Stomach (tissue), 9 donors: ENCODE measurements around the gene CERS6. TPM values are rescaled to one million over a fixed set of nuclear protein-coding genes. Genes with fewer than 3 reads are reported as not detected.
A peak's percentile ranks its signal among the peaks of the same experiment; 100 is the strongest.

ENCODE experiments used
- DNase-seq, 2 donors: peaks; one replicate each; pipeline versions ENCODE4 v3.0.0 to v3.0.0-alpha.2; 2013 to 2019
- H3K27ac ChIP-seq, 5 donors: fragments of 200-600 bp in 4 of 5; sonication (generic) in 4 of 5; one replicate each; pipeline ENCODE4 v1.5.1; 2013 to 2019; ENCODE audit warnings: mild to moderate bottlenecking in 1 of 5, moderate library complexity in 1 of 5
- H3K27me3 ChIP-seq, 3 donors: fragments of 200-600 bp; sonication (generic); one replicate each; pipeline ENCODE4 v1.5.1; 2017 to 2019; ENCODE audit warnings: mixed run types in 1 of 3
- H3K36me3 ChIP-seq, 4 donors: fragments of 200-600 bp; sonication (generic); 1 replicate in 3 of 4; 2 replicates in 1 of 4; pipeline ENCODE4 v1.5.1; 2016 to 2019
- H3K4me1 ChIP-seq, 4 donors: fragments of 200-600 bp; sonication (generic); one replicate each; pipeline ENCODE4 v1.5.1; 2016 to 2019
- H3K4me3 ChIP-seq, 4 donors: fragments of 200-600 bp; sonication (generic) in 3 of 4; one replicate each; pipeline ENCODE4 v1.5.1; 2016 to 2019; ENCODE audit warnings: mild to moderate bottlenecking in 1 of 4
- H3K9me3 ChIP-seq, 4 donors: fragments of 200-600 bp; sonication (generic); one replicate each; pipeline ENCODE4 v1.5.1; 2016 to 2019
- EP300 ChIP-seq: sonication (generic); formaldehyde crosslinking; IDR thresholded peaks from one replicate; pipeline ENCODE4 v1.6.1; 2017; ENCODE audit warnings: antibody characterized with exemption
- POLR2A ChIP-seq, 4 donors: fragments of 450-650 bp; IDR thresholded peaks; one replicate each; pipeline ENCODE4 v1.6.1; 2016; ENCODE audit warnings: antibody characterized with exemption in 4 of 4, control low read depth in 2 of 4, mild to moderate bottlenecking in 1 of 4, moderate library complexity in 1 of 4
- POLR2AphosphoS5 ChIP-seq, 3 donors: sonication (generic); formaldehyde crosslinking; IDR thresholded peaks; one replicate each; pipeline ENCODE4 v1.6.1; 2016; ENCODE audit warnings: antibody characterized with exemption in 3 of 3
- WGBS, 5 donors: extraction: QIAGEN DNeasy Blood & Tissue Kit in 3 of 5; methylation state at CpG; one replicate each; pipeline versions ENCODE4 v1.1.5 to v1.1.7; 2013 to 2018; 5-methylcytosine and 5-hydroxymethylcytosine counted together
- intact Hi-C: fragments of 100-400 bp; cut with DNase I; formaldehyde crosslinking; loops from one replicate; pipeline ENCODE4 v1.15.1; 2023; ENCODE audit warnings: low total_unique reads
- polyA plus RNA-seq, 3 donors: library from polyadenylated mRNA; stranded (reverse); fragments of 200-250 nt; gene quantifications; one replicate each; pipeline ENCODE4 v1.2.3, GENCODE V29; 2013
- total RNA-seq, 5 donors: library from RNA; depleted of rRNA; stranded (reverse); fragments of >200 nt; gene quantifications; one replicate each; pipeline versions ENCODE4 v1.1.0 to v1.2.3, GENCODE V29; 2014 to 2016
- TF ChIP-seq, protein P1 (sequence below), 7 experiments: fragments of 450-650 bp in 4 of 7; fragments of 200-600 bp in 3 of 7; sonication (generic) in 3 of 7; IDR thresholded peaks; one replicate each; pipeline ENCODE4 v1.5.1; 2016 to 2019; ENCODE audit warnings: antibody characterized with exemption in 7 of 7, control low read depth in 2 of 7, mild to moderate bottlenecking in 1 of 7
- donor health status: healthy with polysubstance abuse.
- donor health status: Bipolar disorder and iron deficiency.
- donor health status: healthy.

The CERS6 gene
- total and polyA plus RNA-seq, 8 donors: 4.0 to 102 (median 53.2) TPM

DNA sequence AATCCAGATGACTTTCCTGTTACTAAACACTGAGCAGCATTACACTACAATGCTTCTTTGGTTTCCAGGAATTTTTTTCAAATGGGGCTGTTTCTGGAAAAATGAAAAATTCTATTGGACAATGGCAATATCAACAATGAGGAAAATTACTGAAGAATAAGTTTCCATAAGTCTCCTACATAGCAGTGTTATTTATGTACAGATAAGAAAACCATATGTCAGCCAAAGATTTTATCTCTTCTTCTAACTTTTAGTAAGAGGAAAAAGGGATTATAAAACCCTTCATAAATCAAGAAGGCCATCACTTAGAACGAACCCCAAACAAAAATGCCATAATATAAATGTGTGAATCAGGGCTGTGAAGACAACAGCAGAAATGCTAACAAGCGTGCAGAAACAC lies 314.7 kb downstream of the CERS6 start:
- Histone ChIP-seq H3K4me3 (no peak overlapping the region), H3K27ac (no peak overlapping the region), H3K4me1 (peaks cover 0 to 15% (median 3%) of the 10 kb centered on the region in 4 donors), H3K36me3 (peaks cover 0 to 48% (median 34%) of the 10 kb centered on the region in 4 donors), H3K27me3 (no peaks in the 10 kb centered on the region), H3K9me3 (no peaks in the 10 kb centered on the region)
- no peak for DNase-seq
- TF ChIP-seq POLR2AphosphoS5 (IDR thresholded peaks at IDR 0.05): no peak
- intact Hi-C loops: no loop called here
- WGBS, 5 donors: 76 to 82% (median 79%) methylated on average over 2 of the region's 2 CpGs

DNA sequence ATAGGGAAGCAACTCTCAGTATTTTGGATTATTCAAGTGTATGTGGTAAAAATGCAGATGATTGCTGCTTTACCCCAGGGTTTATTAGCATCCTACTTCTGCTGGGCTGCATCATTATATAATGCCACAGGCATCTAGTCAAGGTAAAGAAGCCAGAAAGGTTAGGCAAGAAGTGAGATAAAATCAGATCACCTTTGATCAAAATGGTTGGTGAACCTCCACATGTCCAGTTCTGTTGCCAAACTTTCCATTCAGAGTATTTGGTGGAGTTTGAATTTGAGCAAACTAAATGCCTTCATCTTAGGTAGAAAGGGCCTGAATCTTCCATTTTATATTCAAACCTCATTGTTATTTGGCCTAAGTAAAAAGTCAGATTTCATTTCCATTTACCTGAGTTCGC lies 316.6 kb downstream of the CERS6 start:
- Histone ChIP-seq H3K9me3 (no peaks in the 10 kb centered on the region), H3K4me1 (no peaks in the 10 kb centered on the region), H3K36me3 (peaks cover 0 to 37% (median 26%) of the 10 kb centered on the region in 4 donors), H3K27me3 (no peaks in the 10 kb centered on the region), H3K27ac (no peak overlapping the region), H3K4me3 (no peak overlapping the region)
- no peak for DNase-seq
- TF ChIP-seq POLR2AphosphoS5 (IDR thresholded peaks at IDR 0.05): no peak
- TF ChIP-seq POLR2A (IDR thresholded peaks at IDR 0.05): no peak
- no peak for TF ChIP-seq EP300
- TF ChIP-seq, protein P1, sequence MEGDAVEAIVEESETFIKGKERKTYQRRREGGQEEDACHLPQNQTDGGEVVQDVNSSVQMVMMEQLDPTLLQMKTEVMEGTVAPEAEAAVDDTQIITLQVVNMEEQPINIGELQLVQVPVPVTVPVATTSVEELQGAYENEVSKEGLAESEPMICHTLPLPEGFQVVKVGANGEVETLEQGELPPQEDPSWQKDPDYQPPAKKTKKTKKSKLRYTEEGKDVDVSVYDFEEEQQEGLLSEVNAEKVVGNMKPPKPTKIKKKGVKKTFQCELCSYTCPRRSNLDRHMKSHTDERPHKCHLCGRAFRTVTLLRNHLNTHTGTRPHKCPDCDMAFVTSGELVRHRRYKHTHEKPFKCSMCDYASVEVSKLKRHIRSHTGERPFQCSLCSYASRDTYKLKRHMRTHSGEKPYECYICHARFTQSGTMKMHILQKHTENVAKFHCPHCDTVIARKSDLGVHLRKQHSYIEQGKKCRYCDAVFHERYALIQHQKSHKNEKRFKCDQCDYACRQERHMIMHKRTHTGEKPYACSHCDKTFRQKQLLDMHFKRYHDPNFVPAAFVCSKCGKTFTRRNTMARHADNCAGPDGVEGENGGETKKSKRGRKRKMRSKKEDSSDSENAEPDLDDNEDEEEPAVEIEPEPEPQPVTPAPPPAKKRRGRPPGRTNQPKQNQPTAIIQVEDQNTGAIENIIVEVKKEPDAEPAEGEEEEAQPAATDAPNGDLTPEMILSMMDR (IDR thresholded peaks at IDR 0.05): no peak
- WGBS, 5 donors: 95 to 100% (median 98%) methylated on average over 1 of the region's 1 CpG
- intact Hi-C loops: no loop called here

DNA sequence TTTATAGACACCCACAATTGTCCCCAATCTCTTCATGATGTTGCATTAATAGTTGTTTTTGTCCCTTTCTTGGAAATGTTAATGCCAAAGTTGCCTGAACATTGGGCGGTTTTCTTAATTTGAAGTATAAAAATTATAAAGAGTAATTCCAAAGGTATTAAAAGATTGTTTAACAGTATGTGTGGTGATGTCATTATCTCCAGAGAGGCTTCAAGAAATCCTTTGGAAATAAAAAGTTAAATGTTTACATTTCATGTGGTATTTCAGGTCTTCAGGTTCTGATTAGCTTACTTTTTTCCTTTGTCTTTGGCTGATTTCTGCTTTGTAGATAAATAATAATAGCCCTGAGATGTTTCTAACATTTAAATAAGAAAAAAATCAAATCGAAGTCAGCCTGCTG lies 317.1 kb downstream of the CERS6 start:
- Histone ChIP-seq H3K27ac (no peak overlapping the region), H3K4me3 (no peak overlapping the region), H3K27me3 (no peaks in the 10 kb centered on the region), H3K36me3 (peaks cover 0 to 35% (median 26%) of the 10 kb centered on the region in 4 donors), H3K4me1 (no peaks in the 10 kb centered on the region), H3K9me3 (no peaks in the 10 kb centered on the region)
- TF ChIP-seq EP300 (no peak), POLR2AphosphoS5 (IDR thresholded peaks at IDR 0.05) (no peak), POLR2A (IDR thresholded peaks at IDR 0.05) (no peak)
- TF ChIP-seq, protein P1 (IDR thresholded peaks at IDR 0.05): no peak
- intact Hi-C loops: no loop called here
- 61 to 74% (median 69%) methylated on average over 2 of the region's 2 CpGs for WGBS, 5 donors
- DNase-seq: no peak

DNA sequence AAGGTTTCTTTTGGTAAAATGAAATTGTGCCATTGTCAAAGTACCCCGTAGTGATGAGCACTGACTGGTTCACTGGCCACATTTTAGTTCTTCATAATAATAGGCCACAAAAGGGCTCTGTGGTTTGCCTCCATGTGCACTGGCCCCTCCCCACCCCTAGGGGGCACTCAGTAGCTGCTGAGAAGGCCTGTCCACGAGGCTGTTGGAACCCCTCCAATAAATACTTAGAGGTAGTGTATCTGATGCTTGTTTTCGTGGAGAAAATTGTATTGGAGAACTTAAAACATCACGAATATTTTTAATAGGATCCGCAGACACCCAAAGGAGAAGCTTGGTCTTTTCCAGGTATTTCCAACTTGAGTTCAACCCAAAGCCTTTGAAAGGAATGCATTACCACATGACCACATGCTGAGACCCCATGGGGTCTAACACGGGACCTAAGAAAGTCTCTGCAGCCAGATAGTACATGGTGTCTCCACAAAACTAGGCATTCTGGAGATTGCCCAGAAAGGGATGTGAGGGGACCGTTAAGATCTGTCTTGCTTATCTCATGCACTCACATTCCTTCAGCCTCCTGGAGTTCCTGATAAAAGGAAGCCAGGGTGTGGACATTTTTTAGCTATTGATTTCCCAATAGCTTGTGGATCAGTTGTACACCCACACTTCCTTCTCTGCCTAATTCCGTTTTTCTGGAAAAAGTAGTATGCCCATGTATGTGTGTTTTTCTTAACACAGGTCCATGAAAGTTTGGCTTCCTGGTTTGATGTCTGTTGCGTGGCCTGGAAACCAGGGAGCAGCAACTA lies 317.8 kb downstream of the CERS6 start:
- Histone ChIP-seq H3K4me1 (no peaks in the 10 kb centered on the region), H3K27me3 (no peaks in the 10 kb centered on the region), H3K27ac (no peak overlapping the region), H3K36me3 (peaks cover 0 to 34% (median 22%) of the 10 kb centered on the region in 4 donors), H3K4me3 (no peak overlapping the region), H3K9me3 (no peaks in the 10 kb centered on the region)
- peak; percentile 72 to 74 for DNase-seq
- peak in 2 of 3 donors; percentile 22 to 40 for TF ChIP-seq POLR2AphosphoS5 (IDR thresholded peaks at IDR 0.05)
- TF ChIP-seq POLR2A (IDR thresholded peaks at IDR 0.05): no peak
- TF ChIP-seq, protein P1 (IDR thresholded peaks at IDR 0.05): peak in 5 of 7 experiments; percentile 69 to 84 (median 78)
- intact Hi-C loops: no loop called here
- 50 to 54% (median 50%) methylated on average over 9 of the region's 9 CpGs for WGBS, 5 donors

DNA sequence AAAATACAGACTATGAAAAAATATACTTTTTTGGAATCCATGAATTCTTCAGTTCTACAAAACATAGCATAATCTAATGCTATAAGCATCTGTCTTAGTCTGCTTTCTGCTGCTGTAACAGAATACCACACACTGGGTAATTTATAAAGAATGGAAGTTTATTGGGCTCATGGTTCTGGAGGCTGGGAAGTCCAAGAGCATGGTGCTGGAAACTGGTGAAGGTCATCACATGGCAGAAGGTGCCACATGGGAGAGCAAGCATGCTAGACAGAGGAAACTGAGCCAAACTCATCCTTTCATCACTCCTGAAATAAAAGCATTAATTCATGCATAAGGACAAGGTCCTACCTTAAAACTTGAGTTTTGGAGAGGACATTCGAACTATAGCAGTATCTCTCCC lies 319.8 kb downstream of the CERS6 start:
- TF ChIP-seq POLR2AphosphoS5 (IDR thresholded peaks at IDR 0.05) (no peak), EP300 (no peak), POLR2A (IDR thresholded peaks at IDR 0.05) (no peak)
- TF ChIP-seq, protein P1 (IDR thresholded peaks at IDR 0.05): no peak
- intact Hi-C loops: no loop called here
- peaks cover 0 to 4% (median 3%) of the 10 kb centered on the region in 4 donors for H3K4me1 ChIP-seq
- no peak overlapping the region for H3K4me3 ChIP-seq
- no peaks in the 10 kb centered on the region for H3K27me3 ChIP-seq
- H3K9me3 ChIP-seq: no peaks in the 10 kb centered on the region
- 0% methylated on average over 1 of the region's 1 CpG for WGBS, 5 donors
- H3K36me3 ChIP-seq: peaks cover 0 to 16% (median 7%) of the 10 kb centered on the region in 4 donors
- no peak overlapping the region for H3K27ac ChIP-seq
- DNase-seq: no peak
